IPS-NIHi7 (cell line): ENCODE results near the gene PPFIA4.
"Not testable (repeated sequence)": the region's sequence is repeated elsewhere in the genome, so short reads cannot be mapped to it uniquely, and the experiment has no call there.

Source experiments
- DNase-seq: peaks from one replicate; pipeline ENCODE4 v3.0.0; 2012; ENCODE audit warnings: mixed read lengths; ENCODE audit errors: extremely low spot score

Gene PPFIA4

DNA sequence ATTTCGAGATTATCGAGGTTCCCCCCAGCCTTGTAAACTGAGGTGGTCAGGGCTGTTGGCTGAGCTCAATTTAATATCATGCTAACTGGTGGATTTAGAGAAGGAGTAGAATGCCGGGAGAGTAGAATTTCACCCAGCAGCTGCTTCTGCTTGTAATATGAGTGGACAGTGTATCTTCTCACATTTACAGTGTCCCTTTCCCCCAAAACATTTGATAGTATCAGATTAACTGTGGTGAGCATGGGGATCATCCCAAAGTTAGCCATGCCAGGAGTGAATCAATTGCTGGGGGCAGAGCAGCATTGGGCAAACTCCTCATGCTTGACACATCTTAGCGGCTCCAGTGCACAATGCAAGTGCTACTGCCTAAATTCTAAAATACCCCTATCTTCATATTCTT is 9.2 kb upstream of the PPFIA4 start:
- no peak for DNase-seq

DNA sequence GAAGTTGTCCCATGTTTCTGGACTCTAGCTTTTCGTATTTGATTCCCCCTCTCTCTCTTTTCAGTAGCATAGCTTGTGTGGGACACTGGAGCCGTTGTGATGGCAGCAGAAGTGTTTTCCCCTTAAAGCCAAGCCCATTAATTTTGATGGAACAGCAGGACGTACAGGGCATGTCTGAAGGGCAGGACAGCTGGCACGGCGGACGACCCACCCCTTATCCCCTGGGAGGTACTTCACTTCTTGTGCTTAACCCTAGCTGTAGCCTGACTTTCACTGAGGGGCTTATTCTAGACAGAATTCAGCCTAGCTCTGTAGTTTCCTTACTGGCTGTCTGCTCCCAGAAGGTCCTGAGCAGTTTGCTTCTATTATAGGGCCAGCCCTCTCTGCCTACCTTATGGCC is 8.6 kb upstream of the PPFIA4 start:
- DNase-seq, result no peak

DNA sequence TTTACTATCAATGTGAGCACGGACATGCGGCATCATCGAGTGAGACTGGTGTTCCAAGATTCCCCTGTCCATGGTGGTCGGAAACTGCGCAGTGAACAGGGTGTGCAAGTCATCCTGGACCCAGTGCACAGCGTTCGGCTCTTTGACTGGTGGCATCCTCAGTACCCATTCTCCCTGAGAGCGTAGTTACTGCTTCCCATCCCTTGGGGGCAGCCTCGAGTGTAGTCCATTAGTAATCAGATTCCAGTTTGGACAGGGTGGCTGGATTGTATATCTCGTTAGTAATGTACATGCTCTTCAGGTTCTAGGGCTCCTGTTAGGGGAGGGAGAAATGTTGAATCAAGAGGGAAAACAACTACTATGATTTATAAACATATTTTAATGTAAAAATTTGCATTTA is 3.4 kb upstream of the PPFIA4 start:
- DNase-seq, result not testable (repeated sequence)

DNA sequence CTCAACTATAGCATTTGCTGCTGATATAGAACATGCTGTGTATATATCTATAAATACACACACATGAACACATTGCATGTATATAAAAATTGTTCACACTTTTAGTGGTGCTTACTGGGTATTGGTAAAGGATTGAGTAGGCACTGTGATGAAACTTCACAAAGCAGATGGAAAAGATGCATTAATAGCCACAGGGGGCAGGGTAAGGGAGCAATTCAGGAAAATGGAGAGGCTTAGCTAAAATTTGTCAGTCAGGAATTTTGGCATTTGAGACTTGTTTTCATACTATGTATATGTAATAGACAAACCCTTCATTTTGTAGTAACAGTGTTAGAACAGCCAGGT is 633 bp upstream of the PPFIA4 start:
- no peak for DNase-seq

DNA sequence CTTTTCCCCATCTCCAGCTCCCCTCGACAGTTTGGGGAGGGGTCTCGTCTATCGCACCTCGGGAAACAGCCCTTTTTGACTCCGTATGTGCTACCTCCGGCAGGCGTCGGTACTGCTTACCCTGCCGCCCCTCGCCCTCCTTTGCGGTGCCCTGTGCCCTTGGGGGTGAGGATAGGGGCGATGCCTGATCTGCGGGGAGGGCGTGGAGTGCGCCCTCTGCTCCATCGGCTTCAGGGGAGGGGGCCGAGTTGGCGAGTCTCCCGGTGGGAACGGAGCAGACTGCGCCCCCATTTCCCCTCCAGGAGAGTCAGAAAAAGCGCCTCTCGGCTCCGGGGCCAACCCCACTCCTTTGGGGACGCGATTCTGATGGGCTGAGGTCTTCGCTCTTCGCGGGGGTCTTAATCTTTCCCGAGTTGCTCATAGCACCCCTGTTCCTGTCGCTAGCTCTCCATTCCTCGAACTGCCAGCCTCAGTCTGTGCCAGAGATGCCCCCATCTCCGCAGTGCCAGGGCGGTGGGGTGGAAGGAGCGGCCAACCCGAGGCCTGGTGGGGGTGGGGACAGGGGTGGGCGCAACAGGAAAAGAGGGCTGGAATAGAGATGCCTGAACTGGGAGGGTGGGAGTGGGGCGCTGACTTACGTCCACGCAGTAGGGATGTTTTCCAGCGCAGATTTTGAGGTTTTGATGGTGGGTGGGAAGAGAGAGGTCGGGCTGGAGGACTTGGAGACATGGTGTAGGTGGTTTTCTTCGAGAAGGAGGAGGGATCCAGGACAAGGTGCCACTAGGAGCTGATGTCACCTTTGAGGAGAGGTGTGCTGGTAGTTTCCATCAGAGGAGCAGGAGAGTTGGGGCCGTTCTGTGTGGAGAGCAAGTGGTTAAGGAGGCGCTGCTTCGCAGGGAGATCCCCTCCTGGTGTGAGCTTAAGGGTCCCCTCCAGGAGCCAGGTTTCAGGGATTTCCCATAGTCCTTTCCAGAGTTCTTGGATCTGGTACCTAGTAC is 674 bp downstream of the PPFIA4 start:
- DNase-seq, result no peak

DNA sequence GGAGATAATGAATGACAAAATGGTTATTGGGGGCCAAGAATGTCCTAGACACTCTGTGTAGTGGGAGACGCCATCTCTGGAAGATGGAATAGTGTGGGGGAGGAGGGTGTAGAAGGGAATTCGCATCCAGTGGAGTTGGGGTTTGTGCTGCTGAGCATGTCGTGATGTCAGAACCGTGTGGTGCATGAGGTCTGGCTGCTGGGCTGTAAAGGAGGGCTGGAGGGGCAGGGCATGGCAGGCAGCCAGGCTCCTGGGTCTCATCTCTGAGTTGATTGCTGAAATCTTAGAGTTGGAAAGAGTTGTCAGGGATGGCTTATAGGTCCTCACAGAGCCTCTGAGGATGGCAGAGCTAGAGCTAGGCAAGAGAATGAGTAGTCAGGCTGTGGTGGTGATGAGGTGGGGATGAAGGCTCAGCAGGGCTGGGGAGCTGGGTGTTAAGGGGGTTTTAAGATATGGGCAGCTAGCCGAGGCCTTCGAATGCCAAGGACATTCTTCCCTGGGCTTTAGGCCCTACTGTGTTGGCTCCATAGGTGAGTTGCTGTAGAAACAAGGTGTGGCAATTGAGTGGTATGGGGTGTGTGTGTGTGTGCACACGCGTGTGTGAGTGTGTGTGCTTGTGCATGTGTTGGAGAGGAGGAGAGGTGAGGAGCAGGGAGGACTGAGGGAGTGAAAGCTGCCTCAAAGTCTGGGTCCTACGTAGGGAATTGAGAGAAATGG is 1.9 kb downstream of the PPFIA4 start:
- DNase-seq, result no peak

DNA sequence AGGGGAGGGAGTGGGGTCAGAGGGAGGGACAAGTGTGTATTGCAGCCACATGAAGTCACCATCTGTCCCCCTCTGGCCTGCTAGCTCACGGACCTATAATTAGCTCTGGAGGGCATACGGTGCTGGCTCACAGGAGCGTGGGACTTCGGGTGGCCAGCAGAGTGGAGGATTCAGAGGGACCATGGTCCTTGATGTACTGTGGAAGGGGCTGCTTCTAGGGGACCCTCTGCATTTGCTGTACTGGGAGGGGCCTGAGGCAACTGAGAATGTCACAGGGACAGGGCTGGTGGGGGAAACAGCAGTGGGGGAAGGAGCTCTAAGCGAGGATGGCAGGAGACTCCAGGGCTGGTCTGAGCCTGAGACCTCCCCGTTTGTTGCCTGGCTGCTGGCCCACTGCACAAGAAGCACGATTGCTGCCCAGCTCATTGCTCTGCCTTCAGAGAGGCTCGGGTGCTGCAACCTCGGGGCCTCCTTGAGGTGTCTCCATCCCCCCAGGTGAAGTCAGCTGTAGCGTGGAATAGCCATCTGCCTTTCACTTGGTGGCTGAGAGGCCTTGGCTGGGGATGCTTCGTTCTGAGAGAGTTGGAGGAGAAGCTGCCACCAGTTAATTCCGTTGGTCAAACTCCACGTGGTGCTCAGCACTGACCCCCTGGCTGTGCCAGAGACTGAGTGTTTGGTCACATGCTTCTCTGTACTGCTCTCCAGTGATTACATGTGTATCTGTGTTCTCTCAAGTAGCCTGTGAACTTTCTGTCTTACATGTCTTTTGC is 2.7 kb downstream of the PPFIA4 start:
- DNase-seq, result no peak

DNA sequence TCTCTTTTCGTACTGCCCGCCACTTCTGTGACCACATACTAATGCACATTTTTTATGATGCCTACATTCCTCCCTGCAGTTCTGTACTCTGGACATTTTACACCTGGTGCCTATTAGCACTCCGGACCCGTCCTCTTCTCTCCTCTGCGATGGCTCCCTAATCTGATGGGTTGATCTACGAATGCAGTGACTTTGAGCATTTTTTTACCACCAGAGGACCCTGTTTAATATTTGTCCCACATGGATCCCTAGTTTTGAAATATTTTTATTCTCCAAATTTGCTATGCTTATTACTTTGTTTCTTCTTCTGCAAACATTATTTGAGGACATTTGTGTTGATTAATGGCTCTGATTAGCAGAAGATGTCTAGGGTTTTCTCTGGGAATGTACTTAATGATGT is 5.2 kb downstream of the PPFIA4 start:
- DNase-seq, result no peak

DNA sequence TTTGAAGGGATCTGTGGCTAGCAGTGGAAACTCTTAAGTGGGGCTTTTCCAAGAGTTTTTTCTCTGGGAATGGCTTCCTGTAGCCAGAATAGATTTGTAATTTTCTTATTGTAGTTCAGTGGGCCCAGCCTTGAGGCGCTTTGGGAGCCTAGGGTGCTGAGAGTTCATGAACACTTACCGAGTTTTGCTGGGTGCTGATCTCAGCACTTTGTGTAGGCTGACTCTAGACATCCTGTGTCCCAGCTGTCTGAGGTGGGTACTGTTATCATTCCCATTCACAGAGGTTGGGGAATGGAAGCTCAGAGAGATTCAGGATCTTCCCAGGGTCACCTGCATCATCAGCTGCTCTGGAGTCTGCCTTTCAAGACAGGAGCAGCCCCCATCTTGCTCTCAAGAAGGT is 7.0 kb downstream of the PPFIA4 start:
- DNase-seq, result no peak

DNA sequence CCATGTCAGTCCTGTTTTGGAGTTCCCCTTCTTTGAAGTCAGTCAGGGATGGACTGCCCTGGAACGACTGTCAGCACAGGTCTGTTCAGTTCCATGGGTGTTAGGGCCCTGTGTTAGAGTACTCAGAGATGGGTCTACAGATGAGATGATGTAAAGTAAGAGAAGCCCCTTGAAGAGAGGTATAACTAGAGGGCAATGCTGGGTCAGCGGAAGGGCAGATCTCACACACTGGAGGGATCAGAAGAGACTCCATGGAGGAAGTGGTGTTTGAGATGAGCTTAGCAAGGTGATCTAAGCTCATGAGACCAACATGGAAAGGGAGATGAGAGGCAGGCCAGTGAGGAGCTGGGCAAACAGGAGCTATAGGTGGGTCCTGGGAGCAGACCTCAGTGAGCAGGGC is 7.6 kb downstream of the PPFIA4 start:
- no peak for DNase-seq

DNA sequence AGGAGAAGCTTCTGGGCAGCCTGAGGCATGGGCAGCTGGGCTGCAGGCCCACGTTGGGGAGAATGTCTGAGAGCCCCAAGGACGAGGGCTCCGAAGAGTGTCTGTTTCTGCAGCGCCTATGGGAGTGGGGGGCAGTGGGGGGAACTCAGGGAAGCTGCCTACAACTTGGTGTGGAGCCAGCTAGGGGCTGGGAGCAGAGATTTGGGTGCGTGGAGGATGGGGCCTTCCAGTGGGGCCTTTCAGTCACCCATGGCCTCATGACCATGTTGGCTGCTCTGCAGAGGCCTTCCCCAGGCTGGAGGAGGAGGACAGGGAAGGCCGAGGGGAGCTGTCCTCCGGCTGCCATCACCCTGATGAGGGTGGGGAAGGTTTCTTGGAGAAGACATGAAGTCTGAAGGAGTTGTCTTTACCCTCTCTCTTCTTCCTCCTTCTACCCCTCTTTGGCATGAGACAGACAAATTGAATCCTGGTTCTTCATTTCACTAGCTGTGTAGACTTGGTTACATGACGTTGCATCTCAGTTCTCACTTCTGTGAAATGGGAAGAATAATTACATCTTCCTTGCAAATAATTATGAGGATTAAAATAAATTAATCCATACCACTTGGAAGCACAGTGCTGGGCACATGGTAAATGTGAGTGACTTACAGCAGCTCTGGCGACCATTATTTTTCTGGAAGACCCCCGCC is 8.3 kb downstream of the PPFIA4 start:
- no peak for DNase-seq

DNA sequence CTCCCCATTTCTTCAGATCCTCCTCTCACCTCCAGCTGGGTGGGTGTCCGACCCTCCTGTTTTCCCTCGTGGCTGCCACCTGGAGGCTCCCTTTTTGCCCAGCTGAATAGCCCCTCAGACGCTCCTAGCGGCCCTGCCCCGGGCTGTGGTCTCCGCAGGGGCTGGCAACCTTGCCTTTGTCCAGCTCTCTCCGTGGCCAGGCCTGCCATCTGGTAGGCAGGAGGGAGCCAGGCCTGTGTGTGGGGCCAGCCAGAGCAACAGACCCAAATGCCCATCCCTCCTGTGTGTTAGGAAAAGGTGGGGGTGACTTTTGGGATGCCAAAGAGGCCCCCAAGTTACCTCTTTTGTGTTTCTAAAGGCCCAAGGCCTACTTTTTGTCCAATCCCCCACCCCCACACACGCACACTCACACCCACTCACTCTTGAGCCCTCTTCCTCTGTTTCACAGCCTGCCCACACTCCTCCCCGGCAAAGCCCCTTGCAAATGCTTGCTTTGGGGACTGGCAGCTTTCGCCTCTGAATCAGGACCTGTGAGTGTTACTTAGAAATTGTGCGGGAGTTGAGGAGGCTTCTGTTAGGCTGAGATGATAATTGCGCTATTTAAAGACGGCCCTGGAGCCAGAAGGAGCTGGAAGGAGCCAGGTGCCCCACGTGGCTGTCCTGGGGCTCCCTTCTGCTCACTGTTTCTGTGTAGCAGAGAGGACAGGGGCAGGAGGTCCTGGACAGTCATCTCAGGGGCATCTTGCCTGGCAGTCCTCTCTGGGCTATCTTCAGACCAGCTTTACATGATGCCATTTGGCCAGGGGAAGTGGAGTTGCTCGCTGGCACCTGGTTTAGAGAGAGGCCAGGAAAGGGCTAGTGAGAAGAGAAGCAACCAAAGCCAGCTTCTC is 9.1 kb downstream of the PPFIA4 start:
- DNase-seq, result no peak

DNA sequence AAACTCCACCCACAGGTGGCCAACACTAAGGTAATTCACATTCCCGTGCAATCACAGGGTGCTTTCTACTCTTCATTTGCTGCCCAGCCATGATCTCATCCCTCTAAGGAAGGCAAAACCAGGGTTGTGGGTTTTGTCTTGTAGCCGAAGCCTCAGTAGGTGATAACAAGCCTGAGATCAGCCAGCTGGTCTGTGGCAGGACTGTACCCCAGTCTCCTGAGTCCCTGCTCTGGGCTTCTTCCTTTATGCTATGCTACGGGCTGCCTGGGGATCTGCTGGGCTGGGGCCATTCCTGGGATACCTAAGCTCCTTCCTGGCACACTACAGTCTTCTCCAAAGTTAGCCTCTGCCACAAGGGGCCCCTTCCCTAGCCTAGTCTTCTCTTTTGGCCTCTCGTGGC is 9.8 kb downstream of the PPFIA4 start:
- DNase-seq, result no peak

DNA sequence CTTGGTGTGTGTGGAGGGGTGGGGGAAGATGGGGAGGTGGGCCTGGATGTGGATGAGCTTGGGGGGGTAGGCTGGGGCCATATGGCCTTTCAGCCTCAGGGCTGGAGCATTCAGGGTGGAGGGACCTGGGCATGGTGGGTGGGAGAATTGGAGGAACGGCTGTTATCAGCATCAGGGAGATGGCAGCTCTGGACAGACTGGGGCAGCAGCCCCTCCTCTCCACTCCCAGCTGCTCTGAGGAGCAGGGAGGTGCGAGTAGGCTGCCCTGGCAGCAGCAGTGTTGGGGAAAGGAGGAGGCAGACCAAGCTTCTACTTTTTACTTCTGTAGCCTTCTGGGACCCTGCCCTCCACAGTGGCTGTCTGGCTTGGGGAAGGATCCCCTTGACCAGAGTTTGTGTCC is 10.2 kb downstream of the PPFIA4 start:
- no peak for DNase-seq

DNA sequence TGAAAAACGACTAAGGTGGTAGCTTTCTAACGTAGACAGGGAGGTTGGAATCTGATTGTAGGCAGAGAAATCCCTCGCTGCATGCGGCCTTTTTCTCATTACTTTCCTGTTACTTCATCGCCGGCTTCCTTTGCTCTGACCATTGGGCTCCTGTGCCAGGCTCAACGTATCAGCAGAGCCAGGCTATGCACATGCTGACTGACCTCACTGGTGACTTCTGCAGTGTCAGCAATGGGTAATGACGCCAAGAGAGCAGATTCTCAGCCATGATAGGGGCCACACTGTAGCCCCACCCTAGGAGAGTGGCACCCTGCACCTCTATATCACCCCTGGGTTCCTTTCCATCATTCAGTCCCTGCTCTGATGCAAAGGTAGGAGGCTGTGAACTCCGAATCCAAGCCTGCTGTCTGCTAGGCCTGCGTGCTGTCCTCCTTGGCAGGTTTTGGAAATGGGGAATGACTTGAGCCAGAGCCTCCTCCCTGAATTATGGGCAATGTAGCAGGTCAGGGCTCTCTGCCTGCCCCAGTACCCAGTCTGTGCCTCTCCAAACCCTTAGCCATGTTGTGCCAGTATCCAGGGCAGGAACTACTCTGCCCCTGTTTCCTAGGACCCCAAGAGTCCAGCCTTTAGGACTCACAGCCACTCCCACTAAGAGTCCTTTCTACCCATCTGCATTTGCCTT is 11.4 kb downstream of the PPFIA4 start:
- DNase-seq, result no peak

DNA sequence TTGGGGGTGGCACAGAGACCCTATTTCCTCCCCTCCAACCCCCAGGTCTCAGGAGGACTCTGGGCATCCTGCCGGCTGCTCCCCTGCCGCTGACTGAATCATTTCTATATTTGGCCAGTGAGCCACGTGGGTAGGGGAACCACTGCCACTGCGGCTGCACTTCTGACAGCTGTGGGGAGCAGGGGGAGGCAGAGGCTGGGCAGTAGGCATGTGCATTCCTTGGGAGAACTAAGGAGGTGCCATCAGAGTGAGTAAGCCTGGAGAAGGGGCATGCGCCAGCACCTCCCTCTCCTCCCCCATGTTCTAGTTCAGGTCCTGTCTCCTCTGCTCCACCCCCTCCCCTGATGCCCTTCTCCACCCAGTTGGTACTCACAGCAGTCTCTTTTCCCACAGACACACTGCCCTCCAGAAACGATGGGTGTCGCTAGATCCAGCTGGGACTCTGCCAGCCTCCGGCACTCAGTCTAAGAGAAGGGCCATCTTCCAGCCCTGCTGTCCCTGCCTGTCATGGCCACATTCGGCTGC is 12.0 kb downstream of the PPFIA4 start:
- no peak for DNase-seq

DNA sequence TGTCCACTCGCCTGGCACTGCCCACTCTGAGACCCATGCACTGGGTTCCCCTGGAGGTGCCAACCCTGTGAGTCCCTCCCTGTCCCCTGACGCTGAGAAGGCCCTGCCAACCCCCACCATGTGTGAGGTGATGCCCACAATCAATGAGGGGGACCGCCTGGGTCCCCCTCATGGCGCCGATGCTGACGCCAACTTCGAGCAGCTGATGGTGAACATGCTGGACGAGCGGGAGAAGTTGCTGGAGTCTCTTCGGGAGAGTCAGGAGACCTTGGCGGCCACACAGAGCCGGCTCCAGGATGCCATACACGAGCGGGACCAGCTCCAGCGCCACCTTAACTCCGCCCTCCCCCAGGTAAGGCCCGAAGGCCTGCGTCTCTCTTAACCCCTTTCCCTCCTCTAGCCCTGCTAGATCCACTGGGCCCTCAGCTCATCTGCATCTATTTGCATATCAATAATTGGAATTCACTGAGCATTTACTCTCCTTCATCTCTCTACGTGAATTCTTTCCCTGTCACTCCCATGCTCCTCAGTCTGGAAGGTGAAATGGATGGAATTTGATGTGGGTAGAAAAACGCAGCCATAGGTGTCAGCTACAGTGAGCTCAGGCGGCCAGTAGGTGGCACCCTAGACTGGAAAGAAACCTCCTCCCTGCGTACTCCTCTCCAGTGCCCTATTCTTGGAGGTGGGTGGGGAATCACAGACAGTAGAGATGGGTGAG is 12.8 kb downstream of the PPFIA4 start:
- peak; percentile 84 for DNase-seq

DNA sequence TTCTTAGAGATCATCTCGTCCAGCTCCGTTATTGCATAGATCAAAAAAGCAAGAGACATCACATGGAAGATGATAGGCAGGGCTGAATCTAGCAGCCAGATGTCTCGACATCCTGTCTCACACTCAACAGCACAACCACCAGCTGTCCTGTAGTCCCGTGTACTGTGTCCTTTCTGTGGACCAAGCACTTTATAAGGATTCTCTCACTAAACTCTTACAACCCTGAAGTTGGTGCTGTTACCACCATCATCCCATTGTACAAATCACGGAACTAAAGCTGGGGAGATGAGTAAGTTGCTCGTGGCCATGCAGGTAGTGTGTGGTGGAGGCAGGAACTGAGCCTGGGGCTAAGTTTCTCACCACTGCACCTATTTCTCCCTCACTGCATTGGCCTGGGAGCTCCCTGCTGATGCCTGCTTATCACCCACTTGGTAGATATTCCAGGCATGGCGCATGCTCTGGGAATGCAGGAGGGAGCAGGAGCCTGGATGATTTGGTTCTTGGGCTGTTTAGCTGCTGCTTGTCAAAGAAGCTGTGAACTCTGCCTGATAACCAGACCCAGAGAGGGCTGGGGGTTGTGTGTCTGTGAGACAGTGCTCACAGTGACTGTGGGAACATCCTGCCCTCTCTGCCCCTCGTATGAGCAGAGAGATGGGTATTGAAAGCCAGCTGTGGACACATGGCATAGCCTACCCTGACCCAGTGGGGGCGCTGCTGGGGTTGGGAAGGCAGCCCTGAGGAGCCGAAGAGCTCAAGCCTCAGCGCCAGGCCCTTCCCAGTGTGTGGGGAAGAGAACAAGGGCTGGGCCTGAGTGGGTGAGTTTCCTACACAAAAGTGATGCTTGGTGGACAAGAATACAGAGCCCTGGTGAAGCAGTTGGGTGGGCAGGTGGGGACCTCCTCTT is 13.6 kb downstream of the PPFIA4 start:
- DNase-seq, result peak; percentile 79
